AG10803 (cell line): ENCODE measurements around the gene FGF7.

ENCODE experiments used
- DNase-seq: peaks from one replicate; pipeline ENCODE4 v3.0.0; 2010; ENCODE audit warnings: low read depth
- H3K4me3 ChIP-seq: 2 replicates; pipeline ENCODE4 v1.5.1; 2011; ENCODE audit warnings: mild to moderate bottlenecking, low read length, control low read depth
- CTCF ChIP-seq: conservative IDR thresholded peaks from 2 replicates; pipeline ENCODE4 v1.5.1; 2011; ENCODE audit warnings: mild to moderate bottlenecking, low read length, control low read depth, inconsistent platforms

Gene FGF7

GRCh38 chr15:49423901-49424550, 984 bp downstream of the FGF7 start:
- TF ChIP-seq CTCF: no peak; the same call in 1 of the 2 replicates
- peak overlapping the region; percentile 78 for H3K4me3 ChIP-seq
- DNase-seq: no peak

- no peak for DNase-seq
- peak overlapping the region; percentile 78 for H3K4me3 ChIP-seq
- no peak for TF ChIP-seq CTCF
Observed at GRCh38 chr15:49424954-49425353, 1.9 kb downstream of the FGF7 start.

- peak overlapping the region; percentile 78 for H3K4me3 ChIP-seq
- no peak for DNase-seq
- no peak for TF ChIP-seq CTCF
Observed at GRCh38 chr15:49427372-49427771, 4.3 kb downstream of the FGF7 start.

GRCh38 chr15:49428409-49429095, 5.5 kb downstream of the FGF7 start:
- peak overlapping the region; percentile 78 for H3K4me3 ChIP-seq
- peak; percentile 79 for DNase-seq
- TF ChIP-seq CTCF: no peak

GRCh38 chr15:49430046-49430445, 7.0 kb downstream of the FGF7 start:
- no peak overlapping the region; the same call in 1 of the 2 replicates for H3K4me3 ChIP-seq
- no peak for TF ChIP-seq CTCF
- DNase-seq: no peak

GRCh38 chr15:49435174-49435573, 12.1 kb downstream of the FGF7 start:
- no peak overlapping the region for H3K4me3 ChIP-seq
- TF ChIP-seq CTCF: no peak
- peak; percentile 32 for DNase-seq

- DNase-seq: no peak
- H3K4me3 ChIP-seq: no peak overlapping the region
Observed at GRCh38 chr15:49436751-49437150, 13.7 kb downstream of the FGF7 start.

More at GRCh38 chr15:49436751-49437150, 13.7 kb downstream of the FGF7 start:
- TF ChIP-seq CTCF: no peak
